ENCODE measurements around the gene PRDM9. TPM values are rescaled to one million over a fixed set of nuclear protein-coding genes. Genes with fewer than 3 reads are reported as not detected.
"Not testable (repeated sequence)": the region's sequence is repeated elsewhere in the genome, so short reads cannot be mapped to it uniquely, and the experiment has no call there.

Gene PRDM9
- total RNA-seq, 4 donors from 2014 or later, result not detected

GRCh38 chr5:23506329-23507236 is 826 bp upstream of the PRDM9 start:
- Histone ChIP-seq H3K27ac (no peak overlapping the region), H3K4me1 (no peaks in the 10 kb centered on the region), H3K27me3 (no peaks in the 10 kb centered on the region), H3K4me3 (peak overlapping the region in 1 of 4 donors; percentile 22), H3K36me3 (no peaks in the 10 kb centered on the region), H3K9me3 (peaks cover 0 to 15% (median 0%) of the 10 kb centered on the region in 4 donors)
- TF ChIP-seq CTCF (IDR thresholded peaks at IDR 0.05) (no peak), POLR2A (IDR thresholded peaks at IDR 0.05) (no peak)
- no peak for DNase-seq (ENCODE audit: low spot score in 2 of 2)
- WGBS, 2 donors, result 69 to 80% methylated on average over 22 to 23 of the region's 23 CpGs

- 91 to 95% methylated on average over 4 to 5 of the region's 5 CpGs for WGBS, 2 donors
- not testable (repeated sequence) for H3K27ac ChIP-seq; H3K4me1 ChIP-seq; H3K36me3 ChIP-seq; DNase-seq (ENCODE audit: low spot score in 2 of 2); H3K4me3 ChIP-seq; H3K27me3 ChIP-seq
- peaks cover 0 to 26% (median 0%) of the 10 kb centered on the region in 4 donors for H3K9me3 ChIP-seq
Measured at GRCh38 chr5:23510434-23510833, 3.0 kb downstream of the PRDM9 start.

GRCh38 chr5:23522553-23522952 is 15.1 kb downstream of the PRDM9 start:
- DNase-seq (ENCODE audit: low spot score in 2 of 2), result no peak
- Histone ChIP-seq H3K36me3 (no peaks in the 10 kb centered on the region), H3K4me1 (no peaks in the 10 kb centered on the region), H3K9me3 (no peaks in the 10 kb centered on the region), H3K4me3 (no peak overlapping the region), H3K27me3 (no peaks in the 10 kb centered on the region), H3K27ac (no peak overlapping the region)
- no peak for TF ChIP-seq EP300 (IDR thresholded peaks at IDR 0.05)
- TF ChIP-seq POLR2A (IDR thresholded peaks at IDR 0.05), result no peak
- no peak for TF ChIP-seq CTCF (IDR thresholded peaks at IDR 0.05)
- 88 to 92% methylated on average over 4 of the region's 4 CpGs for whole genome bisulfite sequencing, 2 donors

- Histone ChIP-seq H3K4me1 (no peaks in the 10 kb centered on the region), H3K27ac (no peak overlapping the region), H3K9me3 (no peaks in the 10 kb centered on the region), H3K4me3 (no peak overlapping the region), H3K27me3 (no peaks in the 10 kb centered on the region), H3K36me3 (no peaks in the 10 kb centered on the region)
- TF ChIP-seq POLR2A (IDR thresholded peaks at IDR 0.05) (no peak), CTCF (IDR thresholded peaks at IDR 0.05) (no peak), EP300 (IDR thresholded peaks at IDR 0.05) (no peak)
- no peak for DNase-seq (ENCODE audit: low spot score in 2 of 2)
- 85 to 96% methylated on average over 1 of the region's 1 CpG for WGBS, 2 donors
Measured at GRCh38 chr5:23523031-23523430, 15.6 kb downstream of the PRDM9 start.

- Histone ChIP-seq H3K4me3 (no peak overlapping the region), H3K27me3 (no peaks in the 10 kb centered on the region), H3K27ac (no peak overlapping the region), H3K36me3 (no peaks in the 10 kb centered on the region), H3K9me3 (no peaks in the 10 kb centered on the region), H3K4me1 (no peaks in the 10 kb centered on the region)
- no peak for DNase-seq (ENCODE audit: low spot score in 2 of 2)
- TF ChIP-seq EP300 (IDR thresholded peaks at IDR 0.05) (no peak), CTCF (IDR thresholded peaks at IDR 0.05) (no peak), POLR2A (IDR thresholded peaks at IDR 0.05) (no peak)
- 79 to 80% methylated on average over 2 of the region's 2 CpGs for WGBS, 2 donors
Measured at GRCh38 chr5:23523998-23524397, 16.6 kb downstream of the PRDM9 start.
